ENCODE data around the gene SYCP2L.
"Not testable (repeated sequence)": the region's sequence is repeated elsewhere in the genome, so short reads cannot be mapped to it uniquely, and the experiment has no call there.

The SYCP2L gene

DNA sequence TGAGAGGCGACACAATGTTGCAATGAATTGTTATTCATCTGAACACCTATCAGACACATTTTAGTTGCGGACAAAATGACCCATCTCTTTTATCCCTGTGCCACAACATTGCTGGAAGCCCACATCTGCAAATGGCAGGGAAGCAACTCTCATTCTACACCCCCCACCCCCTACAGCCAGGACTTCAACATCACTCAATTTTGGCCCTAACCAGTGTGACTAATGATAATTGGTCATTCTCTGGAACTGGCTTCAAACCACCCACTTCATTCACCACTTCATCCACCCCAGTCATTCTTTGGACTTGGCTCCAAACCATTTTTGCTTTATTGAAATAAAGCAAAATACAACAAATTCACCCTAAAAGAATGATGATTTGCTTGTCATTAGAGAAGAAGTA, 6.5 kb upstream of the SYCP2L start:
- DNase-seq: no peak

DNA sequence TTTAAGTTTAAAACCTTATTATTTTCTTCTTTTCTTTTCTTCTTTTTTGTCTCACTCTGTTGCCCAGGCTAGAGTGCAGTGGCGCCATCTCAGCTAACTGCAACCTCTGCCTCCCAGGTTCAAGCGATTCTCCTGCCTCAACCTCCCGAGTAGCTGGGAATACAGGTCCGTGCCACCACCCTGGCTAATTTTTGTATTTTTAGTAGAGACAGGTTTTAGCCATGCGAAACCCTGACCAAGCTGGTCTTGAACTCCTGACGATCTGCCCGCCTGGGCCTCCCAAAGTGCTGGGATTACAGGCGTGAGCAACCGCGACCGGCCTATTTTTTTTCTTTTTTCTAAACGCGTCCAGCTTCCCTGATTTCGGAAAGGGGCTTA, 4.6 kb upstream of the SYCP2L start:
- not testable (repeated sequence) for DNase-seq

DNA sequence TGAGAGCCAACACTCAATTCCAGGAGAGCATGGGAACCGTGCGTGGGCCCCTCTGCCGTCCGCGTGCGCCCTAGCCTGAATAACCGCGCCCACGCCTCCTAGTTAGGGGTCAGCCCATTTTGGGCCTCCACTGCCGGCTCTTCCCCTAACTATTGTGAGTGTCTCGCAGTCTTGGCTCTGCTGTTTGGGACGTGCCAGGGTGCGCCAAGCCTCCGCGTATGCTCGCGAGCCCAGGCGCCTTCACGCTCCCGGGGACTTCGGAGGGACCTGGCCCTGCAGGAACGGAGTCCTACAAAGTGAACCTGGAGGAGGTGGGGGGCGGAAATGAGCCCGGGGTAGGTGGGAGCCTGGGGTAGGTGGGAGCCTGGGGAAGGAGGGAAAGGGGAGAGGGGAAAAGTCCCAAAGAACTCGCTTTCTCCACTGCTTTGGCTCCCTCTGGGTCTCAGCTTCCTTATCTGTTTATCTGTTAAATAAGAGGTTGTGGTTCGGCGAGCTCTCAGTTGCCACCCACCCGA, 4.1 kb upstream of the SYCP2L start:
- no peak for DNase-seq

DNA sequence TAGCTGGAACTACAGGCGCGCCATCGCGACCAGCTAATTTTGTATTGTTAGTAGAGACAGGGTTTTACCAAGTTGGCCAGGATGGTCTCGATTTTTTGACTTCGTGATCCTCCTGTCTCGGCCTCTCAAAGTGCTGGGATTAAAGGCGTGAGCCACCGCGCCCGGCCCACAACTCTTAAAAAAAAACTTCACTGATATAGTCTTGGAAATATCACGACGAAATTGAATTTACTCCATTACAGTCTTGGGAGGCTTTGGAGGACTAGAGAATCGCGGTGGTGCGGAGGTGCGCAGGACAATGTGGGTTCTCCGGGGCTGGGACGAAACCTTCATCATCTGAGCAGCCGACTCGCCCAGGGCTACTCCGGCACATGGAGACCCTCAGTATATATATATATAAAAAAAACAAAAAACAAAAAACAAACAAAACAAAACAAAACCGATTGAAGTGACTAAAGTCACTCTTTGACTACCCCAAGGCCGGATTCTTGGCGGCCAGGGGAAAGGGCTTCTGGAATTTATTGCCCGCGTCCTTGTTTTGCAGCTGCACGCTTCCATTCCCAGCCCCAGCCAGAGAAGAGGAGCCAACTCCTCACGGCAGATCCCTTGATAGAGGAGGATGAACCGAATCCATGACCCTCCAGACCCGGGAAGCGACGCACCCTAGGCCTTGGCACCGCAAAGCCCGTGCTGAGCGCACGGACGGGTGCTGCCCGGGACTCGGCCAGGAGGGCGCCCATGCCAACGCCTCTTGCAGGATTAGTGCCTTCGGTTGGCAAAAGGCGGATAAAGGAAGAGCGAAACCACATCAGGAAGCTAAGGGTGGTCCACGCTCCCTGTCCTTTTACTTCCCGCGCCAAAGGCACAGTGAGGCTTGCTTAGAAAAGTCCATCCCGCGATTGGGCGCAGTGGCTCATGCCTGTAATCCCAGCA, 3.3 kb upstream of the SYCP2L start:
- no peak for DNase-seq

DNA sequence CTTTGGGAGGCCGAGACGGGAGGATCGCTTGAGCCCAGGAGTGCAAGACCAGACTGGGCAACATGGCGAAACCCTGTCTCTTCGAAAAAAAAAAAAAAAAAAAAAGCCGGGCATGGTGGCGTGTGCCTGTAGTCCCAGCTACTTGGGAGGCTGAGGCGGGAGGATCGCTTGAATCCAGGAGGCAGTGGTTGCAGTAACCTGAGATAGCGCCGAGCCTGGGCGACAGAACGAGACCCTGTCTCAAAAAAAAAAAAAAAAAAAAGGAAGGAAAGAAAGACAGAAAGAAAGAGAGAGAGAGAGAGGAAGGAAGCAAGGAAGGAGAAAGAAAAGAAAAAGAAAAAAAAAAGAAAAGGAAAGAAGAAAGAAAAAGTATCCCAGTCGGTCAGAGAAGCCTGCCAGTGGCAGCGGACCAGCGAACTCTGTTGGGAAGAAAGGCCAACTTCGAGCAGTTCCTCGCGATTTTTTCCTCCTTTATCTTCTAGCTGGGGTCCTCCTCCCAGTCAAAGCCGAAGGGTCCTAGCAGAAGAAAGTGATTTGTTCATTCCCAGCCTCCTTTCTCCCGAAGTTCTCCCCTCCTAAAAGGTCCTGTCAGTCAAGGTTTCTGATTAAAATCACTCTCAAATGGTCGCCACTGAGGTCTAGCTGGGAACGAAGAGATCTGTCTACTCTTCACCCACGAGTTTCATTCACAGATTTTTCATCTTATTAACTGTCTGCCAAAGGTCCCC, 2.4 kb upstream of the SYCP2L start:
- DNase-seq: no peak

DNA sequence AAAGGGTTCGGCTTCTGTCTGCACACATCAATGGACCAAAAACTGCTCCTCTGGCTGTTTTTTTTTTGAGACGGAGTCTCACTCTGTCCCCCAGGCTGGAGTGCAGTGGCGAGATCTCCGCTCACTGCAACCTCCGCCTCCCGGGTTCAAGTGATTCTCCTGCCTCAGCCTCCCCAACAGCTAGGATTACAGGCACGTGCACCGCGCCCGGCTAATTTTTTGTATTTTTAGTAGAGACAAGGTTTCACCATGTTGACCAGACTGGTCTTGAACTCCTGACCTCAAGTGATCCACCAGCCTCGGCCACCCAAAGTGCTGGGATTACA, 524 bp upstream of the SYCP2L start:
- DNase-seq: not testable (repeated sequence)

DNA sequence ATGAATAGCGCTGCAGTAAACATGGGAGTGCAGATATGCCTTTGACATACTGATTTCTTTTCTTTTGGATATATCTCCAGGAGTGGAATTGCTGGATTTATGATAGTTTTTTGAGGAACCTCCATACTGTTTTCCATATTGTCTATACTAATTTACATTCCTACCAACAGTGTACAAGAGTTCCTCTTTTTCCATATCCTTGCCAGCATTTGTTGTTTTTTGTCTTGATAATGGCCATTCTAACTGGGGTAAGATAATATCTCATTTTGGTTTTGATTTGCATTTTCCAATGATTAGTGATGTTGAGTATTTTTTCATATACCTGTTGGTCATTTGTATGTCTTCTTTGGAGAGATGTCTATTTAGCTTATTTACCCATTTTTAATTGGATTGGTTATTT, 3.3 kb downstream of the SYCP2L start:
- DNase-seq: no peak

DNA sequence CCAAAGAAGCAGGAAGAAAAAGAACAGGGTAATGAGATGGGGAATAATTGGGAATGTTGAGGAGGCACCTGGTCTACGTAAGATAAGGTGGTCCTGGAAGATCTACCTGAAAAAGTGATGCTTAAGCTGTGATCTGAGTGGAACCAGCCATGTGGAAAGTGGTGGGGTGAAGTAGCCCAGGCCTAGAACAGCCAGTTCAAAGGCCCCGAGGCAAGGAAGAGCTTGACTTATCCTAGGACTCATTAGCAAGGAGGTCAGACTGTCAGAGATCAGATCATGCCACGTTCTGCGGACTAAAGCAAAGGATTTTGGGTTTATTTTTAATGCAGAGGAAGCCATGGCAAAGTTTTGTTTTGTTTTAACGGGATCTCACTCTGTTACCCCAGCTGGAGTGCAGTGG, 5.1 kb downstream of the SYCP2L start:
- no peak for DNase-seq

DNA sequence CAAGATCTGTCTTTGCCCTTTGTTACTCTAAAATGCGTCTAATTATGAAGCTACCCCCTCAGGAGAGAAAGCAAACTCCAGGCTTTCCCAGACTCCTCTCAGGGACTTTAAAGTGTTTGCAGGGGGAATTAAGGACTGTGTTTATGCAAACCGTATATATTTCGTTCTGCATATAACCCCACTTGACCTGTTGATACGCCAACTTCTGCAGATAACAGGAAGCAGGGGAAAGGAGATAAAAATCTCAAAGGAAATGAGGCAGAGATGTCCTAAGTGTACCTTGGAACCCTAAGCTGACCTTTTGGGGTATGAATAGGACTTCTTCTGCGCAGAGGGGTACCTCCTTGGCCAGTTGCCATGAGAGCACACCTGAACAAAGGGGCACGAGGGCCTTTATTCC, 8.1 kb downstream of the SYCP2L start:
- no peak for DNase-seq

DNA sequence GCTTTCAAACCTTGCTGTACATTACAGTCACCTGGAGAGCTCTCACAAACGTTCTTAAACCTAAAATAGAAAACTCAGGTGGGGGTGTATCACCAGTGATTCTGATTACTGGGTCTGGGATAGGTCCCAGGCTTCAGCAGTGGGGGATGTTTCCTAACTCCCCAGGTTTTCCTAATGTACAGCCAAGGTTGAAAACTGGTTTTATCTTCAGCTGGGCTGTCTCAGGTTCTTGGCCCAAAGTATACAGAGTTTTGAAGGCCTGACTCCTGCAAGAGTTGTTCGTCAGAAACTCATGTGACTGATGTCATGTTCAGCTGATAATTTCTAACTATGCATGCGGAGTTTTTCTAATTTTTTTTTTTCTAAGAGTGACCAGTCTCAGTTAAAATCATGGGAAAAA, 9.8 kb downstream of the SYCP2L start:
- DNase-seq: no peak

DNA sequence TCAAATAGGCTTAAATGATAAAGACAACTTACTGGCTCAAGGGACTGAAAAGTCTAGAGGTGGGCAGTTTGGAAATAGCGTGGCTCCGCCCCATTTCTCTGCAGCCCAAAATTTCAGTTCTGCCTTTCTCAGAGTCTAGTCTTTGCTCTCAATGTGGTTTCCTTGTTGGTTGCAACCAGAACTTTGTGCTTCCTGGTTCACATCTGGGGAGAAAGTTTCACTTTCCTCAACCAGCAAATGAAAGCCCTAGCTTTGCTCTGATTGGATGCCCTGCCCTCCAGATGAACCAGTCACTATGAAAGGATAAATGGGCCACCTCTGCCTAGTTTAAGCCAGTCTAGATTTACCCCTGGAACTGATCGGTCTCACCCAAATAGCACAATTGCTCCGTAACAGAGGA, 14.9 kb downstream of the SYCP2L start:
- DNase-seq: peak; percentile 6

DNA sequence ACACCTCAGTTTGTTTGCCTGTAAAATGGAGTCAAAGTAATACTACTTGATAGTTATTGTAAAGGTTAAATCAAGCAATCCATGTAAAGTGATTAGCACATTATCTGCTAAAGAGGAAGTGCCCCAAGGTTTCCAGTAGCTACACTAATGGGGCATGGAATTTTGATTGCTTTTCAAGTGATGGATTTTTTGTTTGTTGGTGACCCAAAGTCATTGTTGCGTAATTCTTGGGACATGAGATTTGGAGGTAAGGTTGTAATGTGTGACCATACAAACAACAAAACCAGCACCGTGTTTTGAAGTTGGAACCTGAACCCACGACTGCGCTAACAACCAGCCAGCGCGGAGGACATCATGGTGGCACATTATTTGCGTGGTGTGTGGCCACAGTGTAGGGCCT, 17.2 kb downstream of the SYCP2L start:
- DNase-seq: no peak

DNA sequence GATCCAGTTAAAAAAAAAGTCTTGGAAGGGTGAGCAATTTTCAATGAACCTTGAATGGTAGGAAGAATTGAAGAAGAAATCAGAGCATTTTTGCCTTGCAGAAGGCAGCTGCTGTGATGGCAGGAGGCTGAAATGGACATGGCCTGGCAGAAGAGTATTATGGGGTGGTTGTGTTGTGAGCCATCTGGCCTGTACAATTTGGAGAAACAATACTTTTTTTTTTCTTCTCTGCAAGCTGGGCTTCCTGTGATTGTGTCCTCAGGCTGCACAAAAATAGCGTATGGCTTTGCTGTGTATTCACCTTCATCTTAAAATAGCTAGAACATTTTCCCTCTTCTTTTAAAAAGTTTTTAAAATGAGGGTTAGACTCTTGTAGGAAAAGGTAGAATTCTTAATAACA, 21.4 kb downstream of the SYCP2L start:
- no peak for DNase-seq

DNA sequence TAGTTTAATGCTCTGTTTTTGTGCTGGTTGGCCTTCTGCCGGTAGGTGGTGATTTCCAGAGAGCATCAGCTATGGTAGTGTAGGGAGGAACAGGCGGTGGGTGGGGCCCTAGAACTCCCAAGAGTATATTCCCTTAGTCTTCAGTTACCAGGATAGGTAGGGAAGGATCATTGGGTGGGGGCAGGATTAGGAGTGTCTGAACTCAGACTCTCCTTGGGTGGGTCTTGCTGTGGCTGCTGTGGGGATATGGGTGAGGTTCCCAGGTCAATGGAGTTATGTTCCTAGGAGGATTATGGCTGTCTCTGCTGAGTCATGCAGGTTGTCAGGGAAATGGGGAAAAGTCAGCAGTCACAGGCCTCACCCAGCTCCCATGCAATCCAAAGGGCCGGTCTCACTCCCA, 32.7 kb downstream of the SYCP2L start:
- DNase-seq: not testable (repeated sequence)

DNA sequence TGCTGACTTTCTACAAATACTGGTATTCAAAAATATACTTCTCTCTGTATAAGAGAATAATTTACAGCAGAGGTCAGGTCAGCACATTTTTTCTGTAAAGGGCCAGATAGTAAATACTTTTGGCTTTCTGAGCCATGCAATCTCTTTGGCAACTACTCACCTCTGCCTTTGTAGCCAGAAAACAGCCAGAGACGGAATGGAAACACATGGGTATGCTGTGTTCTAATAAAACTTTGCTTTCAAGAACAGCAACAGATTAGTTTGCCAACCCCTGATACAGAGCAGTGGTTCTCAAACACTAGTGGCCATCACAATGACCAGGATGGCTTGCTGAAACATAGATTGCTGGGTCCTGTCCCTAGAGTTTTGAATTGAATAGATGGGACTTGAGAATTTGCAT, 46.3 kb downstream of the SYCP2L start:
- DNase-seq: no peak

DNA sequence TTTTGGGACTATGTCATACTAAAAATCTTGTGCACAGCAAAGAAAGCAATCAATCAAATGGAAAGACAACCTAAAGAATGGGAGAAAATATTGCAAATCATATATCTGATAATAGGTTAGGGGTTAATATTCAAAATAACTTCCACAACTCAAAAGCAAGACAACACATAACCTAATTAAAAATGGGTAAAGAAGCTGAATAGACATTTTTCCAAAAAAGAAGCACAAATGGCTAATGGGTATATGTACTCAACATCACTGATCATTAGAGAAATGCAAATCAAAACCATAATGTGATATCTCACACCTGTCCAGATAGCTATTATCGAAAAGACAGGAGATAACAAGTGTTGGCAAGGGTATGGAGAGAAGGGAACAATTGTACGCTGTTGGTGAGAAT, 53.0 kb downstream of the SYCP2L start:
- no peak for DNase-seq

DNA sequence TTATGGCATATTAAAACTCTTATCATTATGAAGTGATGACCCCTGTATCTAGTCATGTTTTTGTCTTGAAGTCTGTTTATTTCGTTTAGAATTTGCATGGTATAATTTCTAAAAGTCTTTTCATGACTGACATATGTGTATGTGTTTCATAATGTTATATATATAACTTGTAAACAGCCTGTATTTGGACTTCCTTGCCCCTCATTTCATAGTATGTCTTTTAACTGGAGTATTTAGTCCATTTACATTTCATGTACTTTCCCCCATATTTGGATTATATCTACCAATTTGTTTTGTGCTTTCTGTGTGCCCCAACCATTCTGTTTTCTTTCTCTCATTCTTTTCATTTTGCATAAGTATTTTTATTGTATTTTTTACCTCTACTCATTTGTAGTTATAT, 59.0 kb downstream of the SYCP2L start:
- DNase-seq: no peak

DNA sequence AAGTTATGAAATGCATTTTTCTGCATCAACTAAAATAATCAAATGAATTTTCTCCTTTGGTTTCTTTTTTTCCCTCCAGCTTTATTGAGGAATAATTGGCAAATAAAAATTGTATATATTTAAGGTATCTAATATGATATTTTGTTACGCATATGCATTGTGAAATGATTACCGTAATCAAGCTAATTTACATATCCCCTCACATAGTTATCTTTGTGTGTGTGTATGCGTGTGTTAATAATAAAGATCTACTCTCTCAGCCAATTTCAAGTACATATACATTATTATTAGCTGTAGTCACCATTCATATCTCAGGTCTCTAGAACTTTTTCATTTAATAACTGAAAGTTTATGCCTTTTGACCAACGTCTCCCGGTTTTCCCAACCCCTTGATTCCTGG, 61.1 kb downstream of the SYCP2L start:
- DNase-seq: no peak

DNA sequence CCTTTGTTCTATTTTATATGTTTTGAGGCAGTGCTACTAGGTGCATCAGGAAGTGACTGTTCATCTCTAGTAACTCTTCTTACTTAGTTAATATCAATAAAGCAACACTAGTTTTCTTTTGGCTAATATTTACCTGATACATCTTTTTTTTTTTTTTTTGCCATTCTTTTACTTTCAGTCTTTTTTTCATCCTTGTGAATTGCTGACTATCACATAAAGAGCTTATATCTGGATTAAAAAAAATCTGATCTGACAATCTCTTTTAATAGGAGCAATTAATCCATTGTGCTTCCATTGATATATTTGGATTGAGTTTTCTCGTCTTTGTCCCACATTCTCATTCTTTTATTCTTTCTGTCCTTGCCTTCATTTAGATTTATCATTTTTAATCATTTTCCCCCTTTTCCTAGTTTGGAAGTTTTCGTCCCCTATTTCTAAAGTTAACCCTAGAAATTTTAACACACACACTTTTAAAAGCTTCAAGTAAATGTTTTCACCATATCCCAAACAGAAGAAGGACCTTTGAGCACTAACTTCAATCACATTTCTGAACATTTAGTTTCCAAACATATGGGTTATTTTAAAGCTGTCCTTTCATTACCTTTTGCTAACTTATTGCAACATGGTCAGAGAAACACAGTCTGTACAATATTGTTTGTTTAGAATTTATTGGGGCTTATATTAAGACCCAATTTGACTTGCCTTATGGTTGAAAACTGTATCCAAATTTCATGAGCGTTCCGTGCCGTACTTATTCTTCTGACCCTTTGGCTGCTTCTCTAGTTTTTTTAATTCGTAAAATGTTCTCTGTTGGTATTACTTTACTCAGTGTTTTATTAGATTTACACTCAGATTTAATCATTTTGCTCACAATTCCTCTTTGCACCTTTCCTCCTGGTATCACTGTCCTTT, 63.0 kb downstream of the SYCP2L start:
- DNase-seq: no peak

DNA sequence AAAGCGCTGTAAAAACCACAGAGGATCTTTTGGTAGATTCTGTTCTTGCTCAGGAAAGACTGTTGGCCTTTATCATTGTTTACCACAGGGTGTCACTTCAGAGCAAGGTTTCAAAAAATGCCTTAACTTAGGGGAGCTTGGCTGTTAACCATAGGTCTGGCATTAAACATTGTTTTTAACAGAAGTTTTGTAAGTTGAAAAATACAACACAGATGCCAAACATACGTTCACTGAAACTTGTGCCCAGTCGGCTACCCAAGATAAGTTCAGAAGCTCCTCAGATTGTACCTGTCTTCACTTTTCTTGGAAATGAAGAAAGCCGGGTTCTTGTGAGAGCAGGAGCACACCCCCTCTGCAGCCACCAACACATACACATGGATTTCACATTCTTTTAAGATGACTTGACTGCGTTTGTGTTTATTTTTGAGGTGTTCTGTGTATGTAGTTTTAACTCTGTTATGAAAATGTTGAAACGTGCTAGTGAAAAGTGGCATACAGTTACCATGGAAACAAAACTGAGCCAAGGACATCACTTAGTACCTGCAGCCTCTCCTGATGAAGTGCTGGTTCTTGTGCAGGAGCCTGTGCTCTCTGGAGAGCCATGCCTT, 64.9 kb downstream of the SYCP2L start:
- no peak for DNase-seq

DNA sequence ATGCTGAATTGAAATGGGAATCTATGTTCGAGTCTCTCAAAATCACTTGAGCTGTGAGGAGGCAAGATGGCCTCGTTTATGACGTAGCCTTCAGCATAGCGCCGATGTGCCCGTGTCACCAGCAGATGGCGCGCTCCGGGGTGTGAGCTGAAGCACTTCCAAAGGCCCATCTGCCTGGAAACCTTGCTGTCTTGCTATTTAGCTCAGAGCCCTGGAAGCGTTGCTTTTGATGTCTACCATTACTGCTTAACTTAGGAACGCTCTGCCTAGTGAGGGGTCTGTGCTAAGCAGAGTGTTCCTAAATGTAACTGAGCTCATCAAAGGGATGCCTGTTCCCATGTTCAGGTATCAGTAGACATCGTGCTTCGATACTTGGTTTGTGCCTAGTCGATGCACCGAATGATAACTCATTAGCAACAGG, 67.7 kb downstream of the SYCP2L start:
- DNase-seq: peak; percentile 46

DNA sequence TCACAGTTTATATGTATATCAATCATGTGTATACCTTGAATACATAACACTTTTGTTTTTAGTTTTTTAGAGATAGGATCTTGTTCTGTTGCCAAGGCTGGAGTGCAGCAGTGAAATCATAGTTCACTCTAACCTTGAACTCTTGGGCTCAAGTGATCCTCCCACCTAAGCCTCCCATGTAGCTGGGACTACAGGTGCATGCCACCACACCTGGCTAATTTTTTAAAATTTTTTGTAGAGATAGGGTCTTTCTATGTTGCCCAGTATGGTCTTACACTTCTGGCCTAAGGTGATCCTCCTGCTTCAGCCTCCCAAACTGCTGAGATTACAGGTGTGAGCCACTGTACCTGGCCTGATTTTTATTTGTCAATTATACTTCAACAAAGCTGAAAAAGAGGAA, 69.9 kb downstream of the SYCP2L start:
- no peak for DNase-seq

DNA sequence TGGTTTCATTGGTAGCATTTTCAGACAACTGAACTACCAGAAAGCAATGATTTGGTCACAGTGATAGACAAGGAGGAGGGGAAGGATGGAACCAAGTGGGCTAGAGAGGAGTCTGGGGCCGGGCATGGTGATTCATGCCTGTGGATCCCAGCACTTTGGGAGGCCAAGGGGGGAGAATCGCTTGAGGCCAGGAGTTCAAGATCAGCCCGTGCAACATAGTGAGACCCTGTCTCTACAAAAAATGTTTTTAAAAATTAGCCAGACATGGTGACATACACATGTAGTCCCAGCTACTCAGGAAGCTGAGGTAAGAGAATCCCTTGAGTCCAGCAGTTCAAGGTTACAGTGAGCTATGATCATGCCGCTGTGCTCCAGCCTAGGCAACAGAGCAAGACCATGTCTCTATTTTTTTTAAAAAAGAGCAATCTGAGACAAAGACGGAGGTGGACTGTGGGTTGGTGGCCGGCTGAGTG, 70.6 kb downstream of the SYCP2L start:
- DNase-seq: no peak
